H9 (cell line): Measurements from ENCODE around the gene PSMB7. TPM values are rescaled to one million over a fixed set of nuclear protein-coding genes. Genes with fewer than 3 reads are reported as not detected.

Source experiments
- DNase-seq: peaks from one replicate; pipeline ENCODE4 v3.0.0-alpha.2; 2017
- H2AFZ ChIP-seq: one replicate; pipeline ENCODE4 v1.6.1; 2013; ENCODE audit warnings: mild to moderate bottlenecking, low read length, control low read depth, moderate library complexity
- H2AK5ac ChIP-seq: 2 replicates; pipeline ENCODE4 v1.6.1; 2013; ENCODE audit warnings: low read length, control low read depth, mixed read lengths; ENCODE audit not compliant: insufficient read length
- H2BK120ac ChIP-seq: one replicate; pipeline ENCODE4 v1.6.1; 2013; ENCODE audit warnings: low read depth, mild to moderate bottlenecking, low read length, control low read depth, inconsistent platforms; ENCODE audit not compliant: poor library complexity, severe bottlenecking
- H2BK12ac ChIP-seq: 2 replicates; pipeline ENCODE4 v1.6.1; 2013; ENCODE audit warnings: low read length, control low read depth, mixed read lengths, low read depth; ENCODE audit not compliant: insufficient read length
- H2BK15ac ChIP-seq: 2 replicates; pipeline ENCODE4 v1.6.1; 2013; ENCODE audit warnings: low read depth, low read length, control low read depth
- H2BK20ac ChIP-seq: one replicate; pipeline ENCODE4 v1.6.1; 2013; ENCODE audit warnings: low read depth, mild to moderate bottlenecking, low read length, control low read depth, inconsistent platforms; ENCODE audit not compliant: poor library complexity, severe bottlenecking
- H2BK5ac ChIP-seq: 2 replicates; pipeline ENCODE4 v1.6.1; 2013; ENCODE audit warnings: low read length, control low read depth, mixed read lengths; ENCODE audit not compliant: insufficient read length
- H3K14ac ChIP-seq: 2 replicates; pipeline ENCODE4 v1.6.1; 2013; ENCODE audit warnings: low read length, control low read depth; ENCODE audit not compliant: insufficient read depth
- H3K18ac ChIP-seq: 2 replicates; pipeline ENCODE4 v1.6.1; 2013; ENCODE audit warnings: low read depth, mild to moderate bottlenecking, mixed read lengths, low read length, control low read depth; ENCODE audit not compliant: insufficient read length
- H3K23ac ChIP-seq: 2 replicates; pipeline ENCODE4 v1.6.1; 2013; ENCODE audit warnings: low read length, control low read depth, mixed read lengths, low read depth; ENCODE audit not compliant: insufficient read length
- H3K23me2 ChIP-seq: 2 replicates; pipeline ENCODE4 v1.6.1; 2013; ENCODE audit warnings: low read depth, mild to moderate bottlenecking, mixed read lengths, low read length, control low read depth; ENCODE audit not compliant: insufficient read length, poor library complexity, severe bottlenecking
- H3K27ac ChIP-seq: 2 replicates; pipeline ENCODE4 v1.5.1; 2013; ENCODE audit warnings: low read length, control low read depth, mixed read lengths, low read depth; ENCODE audit not compliant: insufficient read length
- H3K27me3 ChIP-seq: 2 replicates; pipeline ENCODE4 v1.6.1; 2013; ENCODE audit warnings: low read length, control low read depth, inconsistent platforms; ENCODE audit not compliant: insufficient read depth
- H3K4ac ChIP-seq: 2 replicates; pipeline ENCODE4 v1.6.1; 2013; ENCODE audit warnings: low read depth, mild to moderate bottlenecking, control low read depth, inconsistent platforms, low read length, moderate library complexity
- H3K4me1 ChIP-seq: 2 replicates; pipeline ENCODE4 v1.6.1; 2013; ENCODE audit warnings: low read length, control low read depth, inconsistent platforms; ENCODE audit not compliant: insufficient read depth
- H3K4me2 ChIP-seq: 2 replicates; pipeline ENCODE4 v1.6.1; 2013; ENCODE audit warnings: low read length, control low read depth, mixed read lengths; ENCODE audit not compliant: insufficient read length, insufficient read depth
- H3K56ac ChIP-seq: 2 replicates; pipeline ENCODE4 v1.6.1; 2013; ENCODE audit warnings: low read depth, mild to moderate bottlenecking, mixed read lengths, low read length, control low read depth; ENCODE audit not compliant: insufficient read length
- H3K79me1 ChIP-seq: 2 replicates; pipeline ENCODE4 v1.6.1; 2013; ENCODE audit warnings: low read depth, mild to moderate bottlenecking, moderate library complexity, low read length, control low read depth, inconsistent platforms; ENCODE audit not compliant: insufficient read depth, poor library complexity, severe bottlenecking
- H3K79me2 ChIP-seq: 2 replicates; pipeline ENCODE4 v1.6.1; 2013; ENCODE audit warnings: low read length, control low read depth, inconsistent platforms; ENCODE audit not compliant: insufficient read depth
- H3K9ac ChIP-seq: 2 replicates; pipeline ENCODE4 v1.6.1; 2013; ENCODE audit warnings: low read length, control low read depth, mixed read lengths; ENCODE audit not compliant: insufficient read length; ENCODE audit errors: extremely low read depth
- H3K9me3 ChIP-seq: one replicate; pipeline ENCODE4 v1.6.1; 2013; ENCODE audit warnings: low read depth, low read length, inconsistent platforms; ENCODE audit not compliant: control insufficient read depth
- H3T11ph ChIP-seq: one replicate; pipeline ENCODE4 v1.6.1; 2013; ENCODE audit warnings: mild to moderate bottlenecking, low read length, control low read depth, inconsistent platforms
- H4K20me1 ChIP-seq: one replicate; pipeline ENCODE4 v1.6.1; 2013; ENCODE audit not compliant: control insufficient read depth, insufficient read length, insufficient read depth
- H4K5ac ChIP-seq: 2 replicates; pipeline ENCODE4 v1.6.1; 2013; ENCODE audit warnings: low read depth, mild to moderate bottlenecking, mixed read lengths, low read length, control low read depth; ENCODE audit not compliant: insufficient read length
- H4K8ac ChIP-seq: replicated peaks from 2 replicates; pipeline ENCODE4 v1.6.1; 2013; ENCODE audit warnings: low read length, control low read depth, mixed read lengths, low read depth; ENCODE audit not compliant: insufficient read length
- H4K91ac ChIP-seq: 2 replicates; pipeline ENCODE4 v1.6.1; 2013; ENCODE audit warnings: low read depth, mild to moderate bottlenecking, moderate library complexity, mixed read lengths, low read length, control low read depth; ENCODE audit not compliant: insufficient read length
- H3K27ac Mint-ChIP-seq, 3 experiments: 2 replicates in 2 of 3; 3 replicates in 1 of 3; pipeline ENCODE4 v1.8.0; 2020 to 2021; ENCODE audit warnings: mixed read lengths in 3 of 3, mild to moderate bottlenecking in 1 of 3, moderate library complexity in 1 of 3
- H3K27me3 Mint-ChIP-seq: 2 replicates; pipeline ENCODE4 v1.8.0; 2021; ENCODE audit warnings: low read depth, mild to moderate bottlenecking, moderate library complexity, mixed read lengths
- H3K36me3 Mint-ChIP-seq, 3 experiments: 2 replicates in 2 of 3; 3 replicates in 1 of 3; pipeline ENCODE4 v1.8.0; 2020 to 2021; ENCODE audit warnings: low read depth in 3 of 3, mixed read lengths in 3 of 3; ENCODE audit not compliant: insufficient read depth in 1 of 3
- H3K4me1 Mint-ChIP-seq, 2 experiments: 2 replicates each; pipeline ENCODE4 v1.8.0; 2020; ENCODE audit warnings: mixed read lengths in 2 of 2
- H3K4me3 Mint-ChIP-seq, 2 experiments: 2 replicates in 1 of 2; 3 replicates in 1 of 2; pipeline ENCODE4 v1.8.0; 2020 to 2021; ENCODE audit warnings: mild to moderate bottlenecking in 2 of 2, mixed read lengths in 2 of 2, moderate library complexity in 1 of 2
- H3K9me3 Mint-ChIP-seq, 2 experiments: 2 replicates in 1 of 2; 3 replicates in 1 of 2; pipeline ENCODE4 v1.8.0; 2020; ENCODE audit warnings: mild to moderate bottlenecking in 2 of 2, mixed read lengths in 2 of 2, moderate library complexity in 1 of 2
- CTCF ChIP-seq: fragments of 200-600 bp; sonication (generic); conservative IDR thresholded peaks from 3 replicates; pipeline ENCODE4 v1.8.0; 2021; ENCODE audit warnings: antibody characterized with exemption, mild to moderate bottlenecking
- WGBS: extraction: QIAGEN DNeasy Blood & Tissue Kit; methylation state at CpG from one replicate; pipeline ENCODE4 v1.1.7; 2013; ENCODE audit warnings: missing lambda C conversion rate, low lambda C conversion rate, mixed read lengths; ENCODE audit not compliant: insufficient read length; ENCODE audit errors: extremely low coverage; 5-methylcytosine and 5-hydroxymethylcytosine counted together
- total RNA-seq: library from RNA; stranded (reverse); gene quantifications from 2 replicates; pipeline ENCODE4 v1.2.1, GENCODE V29; 2021

Gene PSMB7
- total RNA-seq, 1 experiment from 2014 or later = 209 TPM

GRCh38 chr9:124373386-124373785 lies 41.9 kb downstream of the PSMB7 start:
- H3K27me3 Mint-ChIP-seq = no peaks in the 10 kb centered on the region
- Histone ChIP-seq H3K9ac (no peak overlapping the region), H3K56ac (no peak overlapping the region), H3K4ac (no peak overlapping the region), H4K91ac (no peak overlapping the region), H3K18ac (no peak overlapping the region), H3K4me2 (no peak overlapping the region), H4K8ac (no peak overlapping the region), H2BK15ac (no peak overlapping the region), H2AK5ac (no peak overlapping the region), H2BK12ac (no peak overlapping the region), H3K27me3 (no peaks in the 10 kb centered on the region), H3K4me1 (peaks cover 2% of the 10 kb centered on the region; the same call in 1 of the 2 replicates), H3K23me2 (no peaks in the 10 kb centered on the region), H3K23ac (no peak overlapping the region), H3K79me1 (peaks cover 2% of the 10 kb centered on the region), H2BK20ac (no peak overlapping the region), H2AFZ (no peak overlapping the region), H3K27ac (no peak overlapping the region), H3T11ph (no peak overlapping the region), H3K9me3 (no peaks in the 10 kb centered on the region), H4K20me1 (no peaks in the 10 kb centered on the region), H3K79me2 (peaks cover 2% of the 10 kb centered on the region; the same call in 1 of the 2 replicates), H4K5ac (no peak overlapping the region), H2BK5ac (no peak overlapping the region), H2BK120ac (no peak overlapping the region), H3K14ac (no peak overlapping the region)
- H3K9me3 Mint-ChIP-seq = peaks cover 0 to 3% of the 10 kb centered on the region in 2 experiments; a peak in 3 of 5 replicates
- peaks cover 13 to 14% (median 13%) of the 10 kb centered on the region in 3 experiments for H3K36me3 Mint-ChIP-seq
- no peak overlapping the region for H3K27ac Mint-ChIP-seq
- peaks cover 19 to 27% of the 10 kb centered on the region in 2 experiments for H3K4me1 Mint-ChIP-seq
- WGBS = no CpG with 5 or more reads among the region's 4 CpGs
- DNase-seq = no peak
- no peak overlapping the region for H3K4me3 Mint-ChIP-seq
- no peak for TF ChIP-seq CTCF
